B cell (primary cell): ENCODE measurements around the gene SERPINI1.

Experiments
- EZH2 ChIP-seq: IDR thresholded peaks from 2 replicates; pipeline ENCODE4 v1.6.1; 2012; ENCODE audit warnings: borderline replicate concordance, low read depth, mild to moderate bottlenecking, moderate library complexity, low read length; ENCODE audit not compliant: insufficient read depth, poor library complexity, severe bottlenecking
- TF ChIP-seq, protein P1 (sequence below): fragments of 200-600 bp; IDR thresholded peaks from one replicate; pipeline ENCODE4 v1.8.0; 2022; ENCODE audit warnings: antibody characterized with exemption, mild to moderate bottlenecking

- TF ChIP-seq, protein P1, sequence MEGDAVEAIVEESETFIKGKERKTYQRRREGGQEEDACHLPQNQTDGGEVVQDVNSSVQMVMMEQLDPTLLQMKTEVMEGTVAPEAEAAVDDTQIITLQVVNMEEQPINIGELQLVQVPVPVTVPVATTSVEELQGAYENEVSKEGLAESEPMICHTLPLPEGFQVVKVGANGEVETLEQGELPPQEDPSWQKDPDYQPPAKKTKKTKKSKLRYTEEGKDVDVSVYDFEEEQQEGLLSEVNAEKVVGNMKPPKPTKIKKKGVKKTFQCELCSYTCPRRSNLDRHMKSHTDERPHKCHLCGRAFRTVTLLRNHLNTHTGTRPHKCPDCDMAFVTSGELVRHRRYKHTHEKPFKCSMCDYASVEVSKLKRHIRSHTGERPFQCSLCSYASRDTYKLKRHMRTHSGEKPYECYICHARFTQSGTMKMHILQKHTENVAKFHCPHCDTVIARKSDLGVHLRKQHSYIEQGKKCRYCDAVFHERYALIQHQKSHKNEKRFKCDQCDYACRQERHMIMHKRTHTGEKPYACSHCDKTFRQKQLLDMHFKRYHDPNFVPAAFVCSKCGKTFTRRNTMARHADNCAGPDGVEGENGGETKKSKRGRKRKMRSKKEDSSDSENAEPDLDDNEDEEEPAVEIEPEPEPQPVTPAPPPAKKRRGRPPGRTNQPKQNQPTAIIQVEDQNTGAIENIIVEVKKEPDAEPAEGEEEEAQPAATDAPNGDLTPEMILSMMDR: no peak
- TF ChIP-seq EZH2: no peak
Observed at GRCh38 chr3:167714871-167715270, 20.6 kb upstream of the SERPINI1 start.
